CD1c-positive myeloid dendritic cell (primary cell): ENCODE data around the gene SOCS4.
"Not testable (repeated sequence)": the region's sequence is repeated elsewhere in the genome, so short reads cannot be mapped to it uniquely, and the experiment has no call there.

Experiments used
- DNase-seq: peaks from one replicate; pipeline ENCODE4 v3.0.0-alpha.2; 2016; ENCODE audit errors: extremely low spot score

The SOCS4 gene

DNA sequence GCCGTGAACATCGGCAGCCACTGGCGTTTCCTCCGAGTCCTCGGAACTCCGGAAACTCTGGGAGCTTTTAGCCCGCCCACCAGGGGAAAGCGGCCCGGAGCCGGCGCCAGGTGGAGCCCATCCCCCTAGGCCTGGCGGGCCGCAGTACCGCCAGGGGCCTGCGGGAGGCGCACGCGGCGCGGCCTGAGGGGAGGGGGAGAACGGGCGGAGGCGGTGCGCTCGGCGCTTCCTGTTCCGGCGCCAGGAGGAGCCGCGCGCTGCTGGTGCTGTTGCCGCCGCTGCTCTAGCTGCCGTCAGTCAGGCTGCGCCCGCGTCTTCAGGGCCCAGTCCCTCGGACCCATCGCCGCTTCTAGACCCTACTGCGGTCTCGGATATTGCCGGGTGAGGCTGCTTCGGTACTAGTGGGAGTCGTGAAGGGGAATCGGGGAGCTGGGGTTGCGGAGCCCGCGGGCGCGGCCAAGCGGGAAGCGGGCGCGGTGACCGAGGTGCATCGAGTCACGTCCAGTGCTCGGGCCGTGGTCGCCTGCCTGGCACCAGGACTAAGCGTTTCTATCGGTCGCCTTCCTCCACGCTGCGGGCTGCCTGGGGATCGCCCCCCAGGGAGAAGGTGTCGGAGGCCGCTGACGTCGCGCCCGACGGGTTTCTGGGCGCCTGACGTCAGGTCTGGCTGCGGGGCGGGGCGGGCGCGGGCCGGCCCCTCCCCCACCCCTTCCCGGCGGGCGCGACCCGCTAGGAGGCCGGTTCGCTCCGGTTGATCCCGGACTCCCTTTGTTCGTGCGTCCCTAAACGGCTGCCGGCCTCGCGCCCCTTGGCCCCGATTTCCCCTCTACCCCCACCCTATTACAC lies 24.6 kb downstream of the SOCS4 start, which contains the start of gene MAPK1IP1L:
Gene MAPK1IP1L (plus strand): TSS at position 225 of the 846 bp plus-strand sequence. CDS start 10,037 bp downstream, outside the sequence.
- DNase-seq: peak; percentile 96

DNA sequence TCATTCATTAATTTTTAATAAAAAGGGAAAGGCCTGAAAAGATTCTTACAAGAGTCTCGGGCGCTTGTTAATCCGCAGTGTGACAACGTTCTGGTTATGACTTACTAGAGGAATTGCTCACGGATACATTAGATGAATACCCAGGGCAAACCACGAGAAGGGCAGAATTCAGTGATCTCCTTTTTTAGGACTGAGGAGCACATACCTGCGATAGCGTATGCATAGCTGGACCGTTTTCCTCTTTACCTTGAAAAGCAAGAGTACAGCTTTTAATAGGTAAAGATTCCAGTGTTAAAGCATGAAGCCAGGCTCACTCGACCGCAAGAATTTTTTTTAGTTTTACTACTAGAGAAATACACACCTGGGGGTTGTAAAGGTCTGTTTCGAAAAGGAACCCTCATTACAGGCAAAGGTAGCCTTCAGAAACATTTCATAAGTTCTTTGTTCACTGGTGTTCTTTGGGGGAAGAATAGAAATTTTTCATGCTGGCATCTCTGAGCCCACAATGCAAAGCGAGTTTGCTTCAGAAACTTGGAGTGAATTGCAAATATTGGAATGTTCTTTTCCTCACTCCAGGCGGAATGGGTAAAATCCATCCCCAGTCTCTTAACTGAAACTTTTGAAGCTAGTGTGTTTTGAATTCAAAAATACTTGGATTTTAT lies 25.4 kb downstream of the SOCS4 start:
- no peak for DNase-seq

DNA sequence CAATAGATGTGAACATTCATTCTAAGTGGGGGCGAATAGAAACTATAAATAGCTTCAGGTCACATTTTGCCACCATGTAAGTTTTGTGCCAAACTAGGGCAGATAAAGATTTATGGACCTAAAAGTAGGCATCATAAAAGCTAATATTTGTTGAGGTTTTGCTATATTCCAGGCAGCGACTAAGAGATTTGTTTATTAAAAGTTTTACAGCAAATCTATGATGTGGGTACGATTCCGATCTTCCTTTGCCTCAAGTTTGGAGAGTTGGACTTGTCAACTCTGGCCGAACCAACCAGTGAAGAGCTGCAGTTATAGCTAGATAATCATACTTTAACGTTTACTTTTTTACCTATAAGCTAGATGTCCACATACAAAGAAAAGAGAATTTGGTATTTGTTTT lies 26.0 kb downstream of the SOCS4 start:
- DNase-seq: no peak

DNA sequence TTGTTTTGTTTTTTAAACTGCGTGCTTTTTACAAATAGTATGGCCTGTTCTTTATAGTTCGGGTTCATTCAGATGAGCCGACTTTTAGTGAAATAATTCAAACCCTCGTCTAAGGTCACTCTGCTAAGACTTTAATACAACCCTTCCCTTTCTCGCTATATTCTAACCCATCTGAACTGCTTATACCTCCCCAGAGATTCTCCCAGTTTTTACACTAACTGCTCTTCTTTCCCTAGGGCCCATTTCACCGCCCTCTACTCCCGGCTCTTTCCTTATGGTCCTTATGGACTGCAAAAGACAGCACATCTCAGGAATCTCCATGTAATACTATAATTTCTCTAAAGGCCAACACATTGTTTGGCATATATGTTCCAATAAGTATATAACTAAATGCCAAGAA lies 26.5 kb downstream of the SOCS4 start:
- no peak for DNase-seq

DNA sequence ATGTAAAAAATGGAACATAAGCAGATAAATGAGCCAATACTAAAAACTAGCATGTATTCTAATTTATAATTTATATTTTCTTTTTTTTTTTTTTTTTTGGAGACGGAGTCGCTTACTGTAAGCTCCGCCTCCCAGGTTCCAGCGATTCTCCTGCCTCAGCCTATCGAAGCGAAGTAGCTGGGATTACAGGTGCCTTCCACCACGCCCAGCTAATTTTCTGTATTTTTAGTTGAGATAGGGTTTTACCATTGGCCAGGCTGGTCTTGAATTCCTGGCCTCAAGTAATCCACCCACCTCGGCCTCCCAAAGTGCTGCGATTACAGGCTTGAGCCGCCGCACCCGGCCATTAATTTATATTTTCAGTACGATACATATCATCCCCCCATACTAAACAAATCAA lies 27.1 kb downstream of the SOCS4 start:
- DNase-seq: no peak

DNA sequence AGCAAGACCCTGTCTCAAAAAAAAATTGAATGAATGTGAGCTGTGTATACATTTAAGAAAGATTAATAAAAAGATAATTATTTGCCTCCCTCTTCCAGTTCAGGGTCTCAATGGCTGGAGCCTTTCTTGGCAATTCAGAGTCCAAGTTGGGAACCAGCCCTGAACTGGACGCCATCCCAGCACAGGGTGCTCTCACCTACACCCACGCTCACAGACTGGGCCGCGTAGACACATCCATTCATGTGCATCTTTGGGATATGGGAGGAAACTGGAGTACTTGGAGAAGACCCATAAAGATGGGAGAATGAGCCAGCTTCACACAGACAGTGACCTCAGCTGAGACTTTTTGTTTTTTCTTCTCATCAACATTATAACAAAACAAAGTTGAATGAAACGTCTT lies 30.9 kb downstream of the SOCS4 start:
- no peak for DNase-seq

DNA sequence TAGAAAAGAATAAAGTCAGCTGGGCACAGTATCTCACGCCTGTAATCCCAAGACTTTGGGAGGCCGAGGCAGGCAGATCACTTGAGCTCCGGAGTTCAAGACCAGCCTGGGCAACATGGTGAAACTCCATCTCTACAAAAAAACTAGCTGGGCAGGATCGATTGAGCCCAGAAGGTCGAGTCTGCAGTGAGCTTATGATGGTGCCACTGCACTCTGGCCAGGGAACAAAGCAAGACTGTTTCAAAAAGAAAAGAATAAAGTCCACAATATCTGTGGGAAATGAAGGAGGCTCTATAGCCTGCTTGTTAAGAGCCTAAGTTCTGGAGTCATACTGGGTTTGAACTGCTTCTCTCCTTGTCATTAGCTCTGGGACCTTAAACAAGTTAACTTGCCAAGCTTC lies 32.3 kb downstream of the SOCS4 start:
- DNase-seq: no peak

DNA sequence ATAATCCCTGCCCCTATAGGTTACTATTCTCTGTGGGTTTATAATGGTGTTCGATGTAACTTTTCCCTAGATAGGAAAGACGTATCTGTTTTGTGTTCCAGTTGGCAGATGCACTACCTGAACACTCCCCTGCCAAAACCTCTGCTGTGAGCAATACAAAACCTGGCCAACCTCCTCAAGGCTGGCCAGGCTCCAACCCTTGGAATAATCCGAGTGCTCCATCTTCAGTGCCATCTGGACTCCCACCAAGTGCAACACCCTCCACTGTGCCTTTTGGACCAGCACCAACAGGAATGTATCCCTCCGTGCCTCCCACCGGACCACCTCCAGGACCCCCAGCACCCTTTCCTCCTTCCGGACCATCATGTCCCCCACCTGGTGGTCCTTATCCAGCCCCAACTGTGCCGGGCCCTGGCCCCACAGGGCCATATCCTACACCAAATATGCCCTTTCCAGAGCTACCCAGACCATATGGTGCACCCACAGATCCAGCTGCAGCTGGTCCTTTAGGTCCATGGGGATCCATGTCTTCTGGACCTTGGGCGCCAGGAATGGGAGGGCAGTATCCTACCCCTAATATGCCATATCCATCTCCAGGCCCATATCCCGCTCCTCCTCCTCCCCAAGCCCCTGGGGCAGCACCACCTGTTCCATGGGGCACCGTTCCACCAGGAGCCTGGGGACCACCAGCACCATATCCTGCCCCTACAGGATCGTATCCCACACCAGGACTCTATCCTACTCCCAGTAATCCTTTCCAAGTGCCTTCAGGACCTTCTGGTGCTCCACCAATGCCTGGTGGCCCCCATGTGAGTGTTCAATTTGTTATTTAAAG lies 35.7 kb downstream of the SOCS4 start:
- no peak for DNase-seq

DNA sequence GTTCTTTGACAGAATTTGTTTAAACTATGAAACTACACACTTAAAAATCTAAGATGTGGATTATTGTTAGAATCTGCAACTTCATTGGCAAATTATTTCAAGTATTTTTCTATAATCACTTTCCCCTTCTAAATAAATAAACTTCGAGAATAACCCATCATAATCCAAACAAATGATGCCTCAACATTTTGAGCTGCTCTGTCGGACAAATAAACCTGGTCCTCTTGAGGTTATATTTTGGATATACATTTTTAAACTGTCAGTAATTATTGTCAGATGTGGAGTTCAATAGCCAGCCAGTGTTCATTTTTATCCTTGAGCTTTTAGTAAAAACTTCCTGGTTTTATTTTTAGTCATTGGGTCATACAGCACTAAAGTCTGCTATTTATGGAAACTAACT lies 37.9 kb downstream of the SOCS4 start:
- DNase-seq: not testable (repeated sequence)

DNA sequence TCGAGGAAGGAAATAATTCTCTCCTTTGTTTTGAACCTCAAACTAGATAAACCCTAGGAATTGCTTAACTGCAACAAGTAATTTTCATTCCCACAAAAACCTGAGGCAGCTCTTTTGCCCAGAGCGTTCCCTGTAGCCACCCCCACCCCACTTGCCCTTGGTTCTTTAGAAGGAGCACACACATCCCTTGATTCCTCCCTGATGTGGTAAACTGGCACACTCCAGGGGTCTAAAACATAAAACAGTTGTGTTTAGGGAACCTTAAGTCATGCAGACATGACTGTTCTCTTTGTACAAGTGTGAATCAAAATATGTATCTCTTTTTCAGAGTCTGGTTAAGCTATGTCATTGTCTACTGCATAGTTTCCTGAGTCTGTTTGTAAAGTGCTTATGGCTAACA lies 38.4 kb downstream of the SOCS4 start:
- no peak for DNase-seq

DNA sequence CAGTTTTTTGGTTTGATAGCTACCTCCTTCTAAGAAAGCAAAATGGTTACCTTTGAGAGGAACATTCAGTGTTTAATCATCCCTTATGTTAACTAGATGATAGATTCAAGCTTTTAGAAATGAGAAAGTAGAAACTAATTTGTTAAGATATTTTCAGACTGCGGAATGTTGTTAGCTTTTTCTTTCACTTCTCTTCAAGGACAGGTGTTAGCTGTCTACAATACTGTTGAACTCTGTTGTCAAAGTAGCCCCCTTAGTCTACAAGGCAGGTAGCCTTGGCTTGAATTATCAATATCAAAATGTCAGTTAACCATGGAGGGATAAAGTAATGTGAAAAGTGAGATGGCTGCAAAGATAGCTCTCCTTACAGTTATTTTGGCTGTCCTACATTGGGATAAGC lies 39.2 kb downstream of the SOCS4 start:
- DNase-seq: no peak

DNA sequence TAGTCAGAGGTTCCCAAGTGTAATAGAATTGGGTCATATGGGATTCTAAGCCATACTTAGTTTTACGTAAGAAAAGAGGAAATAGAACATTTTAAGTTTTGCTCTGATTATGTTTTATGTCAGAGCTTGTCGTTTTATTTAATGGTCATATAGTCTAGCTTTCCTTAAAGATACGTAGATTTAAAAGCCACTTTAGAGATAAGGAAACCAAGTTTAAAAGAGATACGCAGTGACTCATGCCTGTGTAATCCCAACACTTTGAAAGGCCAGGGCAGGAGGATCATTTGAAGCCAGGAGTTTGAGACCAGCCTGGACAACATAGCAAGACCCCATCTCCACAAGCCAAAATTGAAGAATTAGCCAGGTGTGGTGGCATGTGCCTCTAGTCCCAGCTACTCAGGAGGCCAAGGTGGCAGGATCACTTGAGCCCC lies 44.0 kb downstream of the SOCS4 start:
- peak; percentile 38 for DNase-seq

DNA sequence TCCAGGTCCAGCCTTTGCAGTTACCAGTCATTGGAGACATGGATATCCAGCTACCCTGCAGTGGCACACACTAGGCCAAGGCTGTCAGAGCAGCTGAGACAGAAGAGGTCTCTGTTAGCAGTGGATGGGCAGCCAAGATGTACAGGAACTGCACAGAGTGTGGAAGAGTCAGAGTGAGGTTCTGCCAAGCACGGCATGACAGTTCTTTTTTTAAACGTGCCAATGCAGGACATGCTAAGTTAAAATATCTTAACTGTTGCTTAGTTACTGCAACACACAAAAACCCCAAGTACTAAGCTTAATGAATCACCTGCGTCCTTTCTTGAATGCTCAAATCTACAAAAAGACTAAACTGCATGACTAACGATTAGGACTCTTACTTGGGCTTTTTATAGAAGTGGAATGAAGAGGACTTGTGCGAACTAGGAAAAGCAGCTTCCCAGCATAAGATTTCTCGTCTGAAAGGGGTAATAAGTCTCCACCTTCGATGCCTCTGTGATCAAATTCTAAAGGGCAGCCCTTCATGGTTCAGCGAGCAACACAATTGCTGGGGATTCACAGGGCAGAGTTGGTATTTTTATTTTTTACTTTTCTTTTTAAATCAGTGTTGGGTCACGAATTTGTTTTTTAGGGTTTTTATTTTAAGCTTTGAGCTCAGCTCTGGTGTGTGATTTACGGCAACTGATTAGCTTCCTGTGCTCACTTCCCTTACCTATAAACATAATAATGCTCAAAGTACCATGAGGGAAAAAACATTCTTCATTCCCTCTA lies 45.0 kb downstream of the SOCS4 start:
- peak; percentile 30 for DNase-seq

DNA sequence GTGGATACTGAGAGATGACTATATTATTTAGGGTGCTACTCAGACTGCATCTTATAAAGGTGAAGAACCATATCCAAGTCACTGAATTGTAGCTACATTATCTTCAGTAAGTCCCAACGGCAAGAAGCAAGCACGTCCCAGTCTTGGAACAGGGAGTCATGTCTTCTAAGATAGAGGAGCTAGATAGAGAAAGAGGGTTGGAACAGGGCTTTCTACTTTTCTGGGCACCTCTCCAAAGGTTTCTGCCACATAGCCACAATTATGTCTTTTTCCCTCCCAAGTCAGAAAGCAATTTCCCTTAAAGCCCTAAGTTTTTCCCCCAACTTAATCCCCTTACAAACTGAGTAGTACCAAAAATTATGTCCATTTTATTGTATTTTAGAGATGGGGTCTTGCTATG lies 46.8 kb downstream of the SOCS4 start:
- DNase-seq: no peak

DNA sequence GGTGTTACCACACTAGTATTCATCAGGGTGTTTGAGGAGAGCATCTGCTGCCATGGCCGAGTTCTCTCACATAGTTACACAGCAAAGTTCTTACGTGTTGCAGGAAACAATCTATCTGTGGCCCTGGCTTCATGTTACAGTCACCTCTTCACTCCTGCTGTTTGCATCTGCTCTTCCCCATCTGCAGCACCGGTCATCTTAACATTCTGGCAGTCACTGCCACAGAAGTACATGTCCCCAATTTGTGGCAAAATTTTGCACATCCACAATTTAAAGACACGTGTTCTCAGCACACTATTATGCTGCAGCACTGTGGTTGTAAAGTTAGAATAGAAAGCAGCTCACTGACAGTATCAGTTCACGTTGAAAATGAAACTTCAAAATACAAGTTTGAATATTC lies 47.6 kb downstream of the SOCS4 start:
- DNase-seq: no peak

DNA sequence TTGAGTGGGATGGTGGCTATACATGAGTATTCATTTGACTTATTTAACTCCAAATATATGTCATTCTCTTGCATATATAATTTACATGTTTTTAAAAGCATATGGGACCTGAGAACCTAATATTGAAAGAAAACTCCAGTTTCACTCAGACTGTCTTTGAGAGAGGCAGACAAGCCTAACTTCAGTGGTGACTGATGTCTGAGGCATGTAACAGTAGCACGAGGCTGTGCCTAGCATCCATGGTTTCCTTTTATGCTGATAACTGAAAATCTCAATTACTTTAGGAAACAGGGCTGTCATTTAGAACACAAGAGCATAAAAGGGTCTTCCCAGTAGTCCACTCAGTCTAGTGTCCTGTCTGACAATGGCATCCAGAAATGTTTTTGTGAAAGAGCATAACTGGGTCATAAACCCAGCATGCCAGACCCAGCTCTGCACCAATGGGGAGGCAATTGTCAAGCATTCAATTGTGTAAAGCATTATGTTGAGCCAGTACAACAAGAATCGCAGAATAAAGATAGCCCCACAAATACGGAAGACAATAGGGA lies 48.7 kb downstream of the SOCS4 start:
- DNase-seq: no peak

DNA sequence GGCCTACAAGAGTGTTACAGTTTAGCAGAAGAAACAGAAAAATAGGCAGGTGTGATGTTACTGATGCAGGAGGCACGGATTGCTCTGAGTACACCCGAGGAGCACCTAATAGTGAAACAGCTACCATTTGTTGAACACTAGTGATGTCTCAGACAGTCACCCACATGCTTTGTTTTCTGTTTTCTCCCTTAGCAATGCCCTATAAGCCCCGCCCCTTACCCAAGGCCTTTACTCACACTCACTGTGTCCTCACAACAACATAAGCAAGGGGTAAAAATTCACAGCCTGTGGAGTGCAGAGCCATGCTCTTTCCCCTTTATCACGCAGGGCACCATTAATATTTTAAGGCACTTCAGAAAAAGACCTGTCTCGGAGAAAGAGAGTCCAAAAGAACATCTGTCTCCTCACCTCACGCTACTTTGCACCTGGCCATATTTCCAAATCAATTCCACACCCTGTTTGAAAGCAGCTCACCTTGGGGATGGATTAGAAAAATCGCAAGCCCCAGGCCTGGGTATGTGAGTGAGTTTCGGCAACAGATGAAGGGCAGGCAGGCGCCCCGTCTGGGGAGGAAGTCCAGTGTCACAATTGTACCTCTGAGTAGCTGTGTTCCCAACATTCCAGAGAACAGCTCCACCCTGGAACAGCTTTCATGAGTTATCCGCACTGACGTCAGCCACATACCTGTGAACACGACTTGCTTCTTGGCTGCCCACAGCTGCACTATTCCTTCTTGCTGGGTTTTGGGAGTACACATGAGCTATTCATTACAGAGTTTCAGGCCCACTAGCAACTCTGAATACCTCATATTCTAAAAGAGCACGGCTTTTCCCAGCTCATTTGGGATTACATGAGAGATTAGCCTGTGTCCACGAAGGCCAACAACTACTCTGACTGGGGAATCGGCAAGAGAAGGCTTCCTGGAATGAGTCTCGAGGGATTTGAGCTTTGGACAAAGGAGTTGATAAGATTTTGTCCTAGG lies 50.4 kb downstream of the SOCS4 start:
- peak; percentile 40 for DNase-seq

DNA sequence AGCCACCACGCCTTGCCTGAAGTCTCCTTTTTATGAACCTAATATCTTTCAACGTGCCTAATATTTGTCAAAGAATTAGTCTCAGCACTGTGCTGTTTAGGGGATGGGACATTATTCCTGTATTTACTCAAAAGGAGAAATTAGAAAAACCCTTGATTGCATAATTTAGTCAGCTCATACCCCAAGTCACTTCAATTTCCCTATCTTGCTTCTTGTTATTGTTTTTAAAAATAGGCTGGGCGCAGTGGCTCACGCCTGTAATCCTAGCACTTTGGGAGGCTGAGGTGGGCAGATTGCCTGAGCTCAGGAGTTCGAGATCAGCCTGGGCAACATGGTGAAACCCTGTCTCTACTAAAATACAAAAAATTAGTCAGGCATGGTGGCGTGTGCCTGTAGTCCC lies 52.9 kb downstream of the SOCS4 start:
- DNase-seq: peak; percentile 79

DNA sequence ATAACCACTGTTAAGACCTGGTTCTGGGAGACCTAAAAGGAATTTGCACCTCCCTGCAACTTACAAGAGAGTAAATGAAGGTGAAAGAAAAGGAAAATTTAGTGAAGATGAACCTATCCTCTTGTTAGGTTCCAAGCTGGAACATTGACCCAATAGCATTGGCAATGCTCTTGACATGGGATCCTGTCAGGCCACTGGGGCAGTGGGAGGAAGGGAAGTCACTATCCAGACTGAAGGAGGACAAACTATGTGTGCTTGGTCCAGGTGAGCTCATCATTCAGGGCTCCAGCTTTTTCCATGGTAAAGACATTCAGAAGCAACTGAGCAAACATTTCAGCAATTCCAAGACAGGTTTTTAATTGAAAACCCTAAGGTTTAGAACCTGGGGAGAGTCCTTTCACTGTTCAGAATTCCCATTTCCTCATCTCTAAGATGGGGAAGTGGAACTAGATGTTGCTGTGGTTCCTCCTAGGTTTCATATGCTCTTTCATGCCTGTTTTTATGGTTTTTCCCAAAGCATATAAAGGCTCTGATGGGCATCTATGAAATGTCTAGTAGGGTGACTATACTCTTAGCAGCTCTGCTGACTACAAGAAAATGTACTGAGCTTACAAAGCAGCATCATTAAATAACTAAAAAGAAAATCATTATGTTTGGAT lies 57.5 kb downstream of the SOCS4 start:
- peak; percentile 75 for DNase-seq
